Measurements from ENCODE around the gene UQCRC1.

GRCh38 chr3:48558493-48559134, 50.8 kb downstream of the UQCRC1 start:
- TF ChIP-seq, protein P1, sequence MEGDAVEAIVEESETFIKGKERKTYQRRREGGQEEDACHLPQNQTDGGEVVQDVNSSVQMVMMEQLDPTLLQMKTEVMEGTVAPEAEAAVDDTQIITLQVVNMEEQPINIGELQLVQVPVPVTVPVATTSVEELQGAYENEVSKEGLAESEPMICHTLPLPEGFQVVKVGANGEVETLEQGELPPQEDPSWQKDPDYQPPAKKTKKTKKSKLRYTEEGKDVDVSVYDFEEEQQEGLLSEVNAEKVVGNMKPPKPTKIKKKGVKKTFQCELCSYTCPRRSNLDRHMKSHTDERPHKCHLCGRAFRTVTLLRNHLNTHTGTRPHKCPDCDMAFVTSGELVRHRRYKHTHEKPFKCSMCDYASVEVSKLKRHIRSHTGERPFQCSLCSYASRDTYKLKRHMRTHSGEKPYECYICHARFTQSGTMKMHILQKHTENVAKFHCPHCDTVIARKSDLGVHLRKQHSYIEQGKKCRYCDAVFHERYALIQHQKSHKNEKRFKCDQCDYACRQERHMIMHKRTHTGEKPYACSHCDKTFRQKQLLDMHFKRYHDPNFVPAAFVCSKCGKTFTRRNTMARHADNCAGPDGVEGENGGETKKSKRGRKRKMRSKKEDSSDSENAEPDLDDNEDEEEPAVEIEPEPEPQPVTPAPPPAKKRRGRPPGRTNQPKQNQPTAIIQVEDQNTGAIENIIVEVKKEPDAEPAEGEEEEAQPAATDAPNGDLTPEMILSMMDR (IDR thresholded peaks at IDR 0.05; ENCODE audit: low read depth, low read length, poor library complexity, severe bottlenecking), result peak; percentile 65
- TF ChIP-seq EZH2phosphoT487 (IDR thresholded peaks at IDR 0.05; ENCODE audit: borderline replicate concordance, low read length), result no peak
